HG03342 (cell line): ENCODE data around the gene DPPA3.
"Not testable (repeated sequence)": the region's sequence is repeated elsewhere in the genome, so short reads cannot be mapped to it uniquely, and the experiment has no call there.

ENCODE experiments used
- ATAC-seq: cut with Tn5 transposase; IDR thresholded peaks from one replicate; pipeline ENCODE4 v1.9.1; 2021; ENCODE audit warnings: mild to moderate bottlenecking, moderate library complexity; ENCODE audit not compliant: unreplicated experiment

The DPPA3 gene

DNA sequence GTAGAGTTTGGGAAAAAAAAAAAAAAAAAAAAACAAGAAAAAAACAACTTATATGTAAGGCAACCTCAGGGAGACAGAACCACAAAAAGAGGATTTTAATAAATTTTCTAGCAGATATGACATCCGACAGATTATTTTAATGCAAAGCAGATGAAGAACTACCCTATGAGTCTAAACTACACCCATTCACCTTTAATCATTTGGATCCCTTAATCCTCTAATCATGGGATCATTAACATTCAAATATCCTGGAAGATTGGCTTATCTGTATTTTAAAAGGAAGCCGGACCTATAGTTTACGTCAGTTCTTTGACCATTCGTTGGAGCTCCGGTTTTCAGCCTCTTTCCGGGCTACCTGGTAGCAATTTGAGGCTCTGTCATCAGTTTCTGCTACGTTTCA lies at the start of gene DPPA3:
TSS of gene DPPA3 (plus strand) at position 301 of the 400 bp plus-strand sequence. CDS start 138 bp downstream, outside the sequence.
- ATAC-seq: no peak

DNA sequence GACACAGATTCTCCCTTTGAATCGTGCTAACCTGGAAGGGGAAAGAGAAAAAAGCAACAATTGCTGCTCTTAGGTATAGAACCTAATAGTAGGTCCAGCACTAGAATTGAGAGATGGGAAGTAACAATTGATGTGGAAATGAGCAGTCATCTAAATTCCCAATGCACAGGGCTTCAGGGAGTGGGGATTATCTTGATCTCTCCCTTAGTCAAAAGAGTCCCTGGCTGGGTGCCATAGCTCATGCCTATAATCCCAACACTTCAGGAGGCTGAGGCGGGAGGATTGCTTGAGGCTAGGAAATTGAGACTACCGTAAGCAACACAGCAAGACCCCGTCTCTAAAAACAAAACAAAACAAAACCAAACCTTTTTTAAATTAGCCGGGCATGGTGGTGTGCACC lies 49.5 kb upstream of the DPPA3 start:
- no peak for ATAC-seq

DNA sequence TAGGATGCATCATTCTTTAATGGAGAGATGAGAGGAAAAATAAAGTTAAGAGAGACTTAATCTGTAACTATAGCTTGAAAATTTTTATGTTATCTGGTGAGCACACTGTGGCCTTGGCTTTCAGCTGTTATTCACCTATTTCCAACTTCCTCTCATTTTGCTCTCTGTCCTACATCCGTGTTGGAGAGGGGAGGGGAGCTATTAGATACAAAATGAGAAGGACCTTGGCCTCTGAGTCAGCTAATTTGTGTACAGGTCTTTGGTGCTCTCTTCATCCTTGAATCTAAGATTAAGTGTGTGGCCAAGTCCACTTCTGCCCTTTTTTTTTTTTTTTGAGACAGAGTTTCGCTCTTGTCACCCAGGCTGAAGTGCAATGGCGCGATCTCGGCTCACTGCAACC lies 44.6 kb upstream of the DPPA3 start:
- no peak for ATAC-seq

DNA sequence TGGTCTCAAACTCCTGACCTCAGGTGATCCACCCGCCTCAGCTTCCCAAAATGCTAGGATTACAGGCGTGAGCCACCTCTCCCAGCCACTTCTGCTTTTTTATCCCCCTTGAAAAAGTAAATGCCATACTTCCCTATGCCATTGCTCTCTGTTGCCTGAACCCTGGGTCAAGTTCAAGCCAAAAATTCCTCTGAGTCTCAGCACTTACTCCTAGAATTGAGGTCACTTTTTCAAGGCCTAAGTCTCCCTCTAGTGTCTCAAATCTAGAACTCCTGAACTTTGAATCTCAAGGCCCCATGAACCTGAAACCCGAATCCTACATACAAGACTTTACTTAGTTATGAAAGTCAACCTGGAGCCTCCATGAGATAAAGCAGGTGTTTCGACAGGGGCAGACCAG lies 44.1 kb upstream of the DPPA3 start:
- no peak for ATAC-seq

DNA sequence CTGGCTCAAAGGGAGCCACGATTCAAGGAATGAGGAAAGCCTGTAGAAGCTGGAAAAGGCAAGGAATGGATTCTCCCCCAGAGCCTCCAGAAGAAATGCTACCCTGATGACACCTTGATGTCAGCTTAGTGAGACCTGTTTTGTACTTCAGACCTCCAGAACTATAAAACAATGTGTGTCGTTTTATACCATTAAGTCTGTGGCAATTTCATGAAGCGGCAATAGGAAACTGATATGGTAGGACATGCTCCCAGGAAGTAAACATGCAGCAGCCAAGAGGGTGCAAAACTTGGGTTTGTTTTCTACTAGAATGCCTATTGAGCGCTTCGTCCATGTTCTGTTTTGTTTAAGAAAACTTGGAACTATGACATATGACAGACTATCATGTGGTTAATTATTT lies 43.1 kb upstream of the DPPA3 start:
- no peak for ATAC-seq

DNA sequence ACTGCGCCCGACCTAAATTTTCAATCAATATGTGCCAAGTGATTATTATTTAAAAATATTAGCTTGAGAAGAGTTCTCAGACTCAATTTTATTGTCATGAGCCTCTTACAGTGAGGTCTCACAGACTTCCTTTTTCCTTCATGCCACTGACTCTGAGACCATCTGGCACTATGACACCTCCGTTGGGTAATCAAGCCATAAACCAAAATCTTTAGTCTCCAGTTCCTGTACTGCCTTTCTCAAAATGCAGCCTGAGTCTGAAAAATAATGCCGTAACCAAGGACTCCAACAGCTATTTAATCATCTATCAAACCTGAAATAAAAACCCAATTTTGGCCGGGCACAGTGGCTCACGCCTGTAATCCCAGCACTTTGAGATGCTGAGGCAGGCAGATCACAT lies 35.8 kb upstream of the DPPA3 start:
- ATAC-seq: not testable (repeated sequence)

DNA sequence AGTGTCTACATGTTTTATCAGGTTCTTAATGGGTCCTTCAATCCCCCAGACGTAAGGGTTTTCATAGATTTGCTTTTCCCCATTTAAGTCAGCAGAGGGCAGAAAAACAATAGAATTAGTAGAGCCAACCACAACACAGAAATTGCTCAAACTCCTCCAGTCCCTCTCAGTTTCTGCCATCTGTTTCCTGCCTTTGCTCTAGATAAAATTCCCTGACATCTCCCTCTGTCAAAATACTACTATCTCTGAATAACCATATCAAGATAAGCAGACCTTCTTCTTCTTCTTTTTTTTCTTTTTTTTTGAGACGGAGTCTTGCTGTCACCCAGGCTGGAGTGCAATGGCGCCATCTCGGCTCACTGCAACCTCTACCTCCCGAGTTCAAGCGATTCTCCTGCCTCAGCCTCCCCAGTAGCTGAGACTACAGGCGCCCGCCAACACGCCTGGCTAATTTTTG lies 33.8 kb upstream of the DPPA3 start:
- not testable (repeated sequence) for ATAC-seq

DNA sequence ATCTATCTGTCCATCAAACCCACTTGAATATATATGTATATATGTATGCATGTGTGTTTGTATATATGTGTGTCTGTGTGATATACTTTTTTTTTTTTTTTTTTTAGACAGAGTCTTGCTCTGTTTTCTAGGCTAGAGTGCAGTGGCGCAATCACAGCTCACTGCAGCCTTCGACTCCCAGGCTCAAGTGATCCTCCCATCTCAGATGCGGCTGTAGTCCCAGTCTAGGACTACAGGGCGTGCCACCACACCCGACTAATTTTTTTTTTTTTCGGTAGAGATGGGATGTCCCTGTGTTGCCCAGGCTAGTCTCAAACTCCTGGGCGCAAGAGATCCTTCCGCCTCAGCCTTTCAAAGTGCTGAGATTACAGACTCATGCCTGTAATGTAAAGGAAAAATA lies 32.5 kb upstream of the DPPA3 start:
- no peak for ATAC-seq

DNA sequence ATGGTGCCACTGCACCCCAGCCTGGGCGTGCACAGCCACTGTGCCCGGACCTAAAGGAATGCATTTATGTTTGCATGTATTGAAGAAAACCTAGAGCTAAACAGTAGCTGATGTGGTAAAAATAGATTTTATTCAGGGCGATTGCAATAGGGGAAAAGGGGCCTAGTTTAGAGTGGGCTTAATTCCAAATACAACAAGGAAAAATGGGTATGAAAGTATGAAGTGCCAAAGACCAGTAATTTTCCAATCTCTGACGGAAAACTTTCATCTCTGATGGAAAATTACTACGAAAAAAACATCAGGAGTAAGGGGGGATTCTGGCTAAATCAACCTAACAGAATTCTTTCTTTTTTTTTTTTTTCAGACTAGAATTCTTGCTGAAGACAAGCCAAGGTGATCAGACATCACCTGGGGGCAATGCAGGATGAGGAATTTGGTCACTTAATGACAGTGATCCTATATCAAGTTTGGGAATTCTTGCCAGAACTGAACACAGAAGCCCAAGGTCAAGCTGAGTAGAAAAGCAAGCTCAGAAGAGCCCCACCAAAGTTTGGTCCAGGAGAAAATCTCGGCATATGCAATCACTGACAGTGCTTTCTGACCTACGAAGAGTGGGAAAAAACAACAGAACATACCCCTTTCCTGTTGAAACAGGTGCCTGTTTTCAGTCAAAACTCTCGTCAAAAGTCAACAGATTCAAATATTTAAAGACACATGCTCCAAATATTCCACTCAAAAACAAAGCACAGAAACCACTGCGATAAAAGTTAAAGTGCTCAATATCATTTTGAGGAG lies 31.8 kb upstream of the DPPA3 start:
- no peak for ATAC-seq

DNA sequence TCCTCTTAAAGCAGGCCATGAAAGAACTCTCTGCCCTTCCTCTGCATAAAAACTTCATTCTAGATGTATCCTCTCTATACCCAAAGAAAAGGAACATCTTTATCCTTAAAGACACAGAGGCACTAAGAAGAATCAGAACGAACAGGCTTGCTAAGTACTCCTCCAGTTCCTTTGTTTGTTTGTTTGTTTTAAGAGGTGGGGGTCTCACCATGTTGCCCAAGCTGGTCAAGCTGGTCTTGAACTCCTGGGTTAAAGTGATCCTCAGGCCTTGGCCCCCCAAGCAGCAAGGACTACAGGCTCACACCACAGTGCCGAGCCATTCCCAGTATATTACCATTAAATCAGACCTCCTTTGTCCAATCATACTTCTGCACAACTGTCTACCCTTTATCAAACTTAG lies 29.7 kb upstream of the DPPA3 start:
- no peak for ATAC-seq

DNA sequence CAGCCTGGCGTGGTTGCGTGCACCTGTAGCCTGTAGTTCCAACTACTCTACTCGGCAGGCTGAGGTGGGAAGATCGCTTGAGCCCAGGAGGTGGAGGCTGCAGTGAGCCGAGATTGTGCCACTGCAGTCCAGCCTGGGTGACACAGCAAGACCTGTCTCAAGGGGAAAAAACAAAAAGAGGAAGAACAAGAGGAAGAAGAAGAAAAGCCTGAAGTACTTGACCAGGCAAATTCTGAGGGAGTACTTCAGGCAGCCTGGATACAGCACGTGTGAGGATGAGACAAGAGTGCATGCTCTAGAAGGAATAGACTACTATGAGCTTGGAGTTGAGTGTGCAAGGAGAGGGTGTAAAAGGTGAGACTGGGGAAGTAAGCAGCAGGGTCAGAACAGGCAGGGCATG lies 17.4 kb upstream of the DPPA3 start:
- no peak for ATAC-seq

DNA sequence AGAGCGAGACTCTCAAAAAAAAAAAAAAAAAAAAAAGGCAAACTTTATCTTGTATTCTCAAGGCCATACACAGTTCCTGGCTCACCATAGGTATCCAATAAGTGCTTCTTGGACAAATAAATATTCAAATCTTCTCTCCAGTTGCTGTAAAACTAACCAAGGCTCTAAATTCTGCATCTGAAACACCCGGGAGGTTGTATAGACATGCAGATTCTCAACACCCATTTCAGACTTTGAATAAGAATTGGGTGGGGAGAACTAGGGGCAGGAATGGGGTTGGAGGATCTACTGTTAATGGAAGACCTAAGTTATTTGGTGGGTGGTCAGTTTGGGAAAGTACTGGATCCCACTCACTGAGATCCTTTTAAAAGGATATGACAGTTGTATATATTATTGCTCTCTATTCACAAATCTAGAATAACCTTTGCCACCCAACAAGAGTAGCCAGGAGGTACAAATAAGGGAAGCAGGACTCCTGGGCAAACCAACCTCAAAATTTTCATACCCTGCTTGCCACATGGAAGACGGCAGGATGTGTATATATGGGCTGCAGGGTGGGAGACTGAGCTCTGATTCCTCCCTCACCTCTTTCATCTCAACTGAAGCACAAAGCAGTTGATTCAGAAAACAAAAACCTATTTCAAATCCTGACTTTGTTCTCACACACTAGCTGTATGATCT lies 16.5 kb upstream of the DPPA3 start:
- ATAC-seq: no peak

DNA sequence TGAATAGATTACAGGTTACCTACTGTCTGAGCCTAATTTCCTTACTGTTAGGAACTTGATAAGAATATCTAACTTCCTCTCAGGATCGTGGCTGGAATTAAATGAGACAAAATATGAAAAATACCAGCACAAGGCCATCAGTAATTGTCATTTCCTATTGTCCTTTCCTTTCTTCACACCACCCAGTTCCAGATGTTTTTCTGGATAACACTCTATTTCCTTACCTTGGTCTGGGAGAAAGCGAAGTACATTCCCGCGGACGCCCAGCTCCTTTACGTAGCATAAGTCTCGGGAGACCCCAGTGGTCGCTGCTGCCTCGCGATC lies 16.0 kb upstream of the DPPA3 start:
- no peak for ATAC-seq

DNA sequence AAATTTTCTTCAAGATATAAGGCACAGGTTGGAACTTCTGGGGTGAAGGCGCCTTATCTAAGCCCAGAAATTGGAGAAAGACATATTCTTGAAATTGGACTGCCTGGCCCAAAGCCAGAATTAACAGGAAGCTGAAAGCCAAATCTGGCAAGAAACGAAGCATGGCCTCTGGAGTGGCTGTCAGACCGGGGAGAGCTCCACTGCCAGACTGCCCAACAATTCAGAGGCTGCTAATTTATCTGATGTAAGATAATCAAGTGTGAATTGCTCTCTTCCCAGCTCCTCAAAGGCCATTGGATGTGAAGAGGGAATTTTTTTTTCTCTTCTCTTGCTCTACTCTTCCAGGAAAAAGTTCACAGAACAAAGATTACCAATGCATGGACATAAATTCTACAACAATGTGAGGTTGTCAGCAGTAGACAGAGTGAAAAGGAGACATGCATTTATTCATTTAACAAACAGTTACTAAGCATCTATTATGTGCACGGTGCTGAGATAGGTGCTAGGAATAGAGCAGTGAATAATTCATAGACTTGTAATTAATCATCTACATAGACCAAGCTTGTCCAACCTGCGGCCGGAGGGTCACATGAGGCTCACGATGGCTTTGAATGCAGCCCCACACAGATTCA lies 15.6 kb upstream of the DPPA3 start, which contains the start of gene GDF3:
TSS of gene GDF3 (minus strand) at position 210 of the 632 bp plus-strand sequence. CDS start at position 163, 47 bp downstream.
- ATAC-seq: no peak

DNA sequence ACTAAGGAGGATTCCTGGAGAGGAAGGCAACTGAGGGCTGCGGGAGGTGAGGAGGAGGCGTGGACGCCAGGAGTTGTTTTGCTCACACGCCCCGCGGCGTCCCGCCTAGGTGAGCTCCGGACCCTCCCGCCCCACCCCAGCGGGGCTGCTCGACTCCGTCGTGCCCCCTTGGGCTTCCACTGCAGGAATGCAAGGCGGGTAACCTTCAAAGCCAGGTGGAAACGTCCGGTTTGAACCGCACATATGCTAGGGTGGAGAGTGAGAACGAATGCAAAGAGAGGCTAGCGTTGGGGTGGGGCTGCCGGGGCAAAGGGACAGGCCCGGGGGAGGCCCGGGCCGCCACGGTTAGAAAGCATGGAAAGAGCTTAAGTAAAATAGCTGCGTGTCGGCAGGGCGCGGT lies 5.4 kb upstream of the DPPA3 start:
- ATAC-seq: no peak

DNA sequence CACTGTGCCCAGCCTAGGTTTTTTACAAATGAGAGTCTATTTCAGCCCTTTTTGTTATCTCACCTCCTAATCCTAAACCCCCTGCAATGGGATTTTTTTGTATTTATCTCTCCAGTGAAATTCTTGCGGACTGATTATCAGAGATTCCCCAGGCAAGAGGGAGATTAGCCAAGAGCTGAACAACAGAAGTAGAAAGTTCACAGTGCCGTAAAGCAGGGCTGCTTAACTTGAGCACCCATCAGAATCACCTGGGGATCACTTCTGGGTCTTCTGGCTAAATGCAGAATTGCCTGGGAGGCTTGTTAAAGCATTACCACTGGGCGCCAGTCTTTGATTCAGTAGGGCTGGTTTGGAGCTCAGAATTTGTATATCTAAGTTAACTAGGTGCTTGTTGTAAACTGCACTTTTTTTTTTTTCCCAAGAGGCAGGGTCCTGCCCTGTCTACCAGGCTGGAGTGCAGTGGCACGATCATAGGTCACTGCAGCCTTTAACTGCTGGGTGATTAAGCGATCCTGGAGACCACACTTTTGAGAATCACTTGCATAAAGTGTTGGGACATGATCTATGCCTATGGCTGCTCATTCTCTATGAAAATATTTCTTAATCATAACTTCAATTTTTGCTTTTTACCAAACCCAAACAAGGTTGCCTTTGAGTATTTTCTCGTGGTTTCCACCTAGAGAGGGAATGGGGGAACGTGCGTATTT lies 1.1 kb upstream of the DPPA3 start:
- no peak for ATAC-seq

DNA sequence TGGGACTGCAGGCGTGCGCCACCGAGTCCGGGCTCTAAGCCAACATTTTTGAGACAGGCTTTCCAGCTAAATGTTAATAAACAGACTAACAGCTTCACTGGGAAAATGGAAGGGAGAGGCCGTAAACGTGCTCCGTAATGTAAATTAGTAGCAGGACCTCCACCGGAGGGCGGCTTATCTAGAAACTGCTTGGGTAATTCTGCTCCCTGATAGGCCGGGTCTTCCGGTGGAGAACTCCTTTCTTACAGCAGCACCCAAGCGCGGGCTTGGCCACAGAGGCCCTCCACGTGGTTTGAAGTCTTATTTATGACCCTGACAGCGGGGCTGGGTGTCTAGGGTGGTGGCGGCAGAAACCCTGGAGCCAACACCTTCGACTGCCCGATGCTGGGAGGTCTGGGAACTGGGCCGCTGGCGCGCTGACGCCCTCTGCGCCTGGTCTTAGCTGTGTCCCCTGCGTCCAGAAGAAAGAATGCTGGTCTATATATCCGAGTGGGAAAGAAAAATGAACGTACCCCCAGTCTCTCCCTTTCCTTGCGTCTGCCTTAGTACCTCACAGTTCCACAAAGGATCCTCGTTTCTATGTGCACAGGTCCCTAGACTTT lies 1.7 kb downstream of the DPPA3 start:
- ATAC-seq: no peak

DNA sequence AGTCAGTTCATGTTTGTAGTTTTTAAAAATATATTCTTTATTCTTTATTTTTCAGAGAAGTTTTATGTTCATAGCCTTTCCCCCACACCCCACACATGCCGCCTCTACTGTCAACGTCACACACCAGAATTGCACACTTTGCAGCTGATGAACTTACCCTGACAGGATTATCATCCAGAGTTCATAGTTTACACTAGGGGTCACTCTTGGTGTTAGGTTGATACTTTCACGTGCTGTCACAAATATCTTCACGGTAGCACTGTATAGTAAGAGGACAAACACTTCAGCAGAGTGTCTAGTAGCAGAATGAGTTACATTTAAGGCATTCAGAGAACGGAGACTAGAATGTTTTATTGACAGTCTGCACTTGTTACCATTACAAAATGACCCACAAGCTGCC lies 5.1 kb downstream of the DPPA3 start:
- no peak for ATAC-seq

DNA sequence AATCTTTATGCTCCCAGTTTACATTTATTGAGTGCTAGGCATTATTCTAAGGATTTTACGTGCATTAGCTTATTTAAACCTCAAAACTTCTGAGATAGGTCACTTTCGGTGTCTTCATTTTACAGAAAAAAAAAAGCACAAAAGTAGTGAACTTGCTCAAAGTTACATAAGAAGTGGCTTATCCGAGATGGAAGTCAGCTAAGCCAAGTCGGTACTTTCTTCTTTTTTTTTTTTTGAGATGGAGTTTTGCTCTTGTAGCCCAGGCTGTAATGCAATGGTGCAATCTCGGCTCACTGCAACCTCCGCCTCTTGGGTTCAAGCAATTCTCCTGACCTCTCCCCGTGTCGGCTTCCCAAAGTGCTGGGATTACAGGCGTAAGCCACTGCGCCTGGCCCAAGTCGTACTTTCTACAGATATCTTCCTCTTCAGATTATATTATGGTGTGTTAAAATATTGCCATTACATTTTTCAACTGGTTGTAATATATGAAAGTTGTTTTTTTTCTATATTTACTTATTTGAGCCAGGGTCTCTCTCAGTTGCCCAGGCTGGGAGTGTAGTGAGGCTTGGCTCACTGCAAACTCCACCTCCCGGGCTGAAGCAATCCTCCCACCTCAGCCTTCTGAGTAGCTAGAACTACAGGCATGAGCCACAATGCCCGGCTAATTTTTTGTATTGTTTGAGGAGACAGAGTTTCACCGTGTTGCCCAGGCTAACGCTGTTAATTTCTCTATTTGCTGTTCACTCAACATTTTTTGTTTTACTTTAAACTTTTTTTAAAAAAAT lies 8.9 kb downstream of the DPPA3 start:
- ATAC-seq: no peak

DNA sequence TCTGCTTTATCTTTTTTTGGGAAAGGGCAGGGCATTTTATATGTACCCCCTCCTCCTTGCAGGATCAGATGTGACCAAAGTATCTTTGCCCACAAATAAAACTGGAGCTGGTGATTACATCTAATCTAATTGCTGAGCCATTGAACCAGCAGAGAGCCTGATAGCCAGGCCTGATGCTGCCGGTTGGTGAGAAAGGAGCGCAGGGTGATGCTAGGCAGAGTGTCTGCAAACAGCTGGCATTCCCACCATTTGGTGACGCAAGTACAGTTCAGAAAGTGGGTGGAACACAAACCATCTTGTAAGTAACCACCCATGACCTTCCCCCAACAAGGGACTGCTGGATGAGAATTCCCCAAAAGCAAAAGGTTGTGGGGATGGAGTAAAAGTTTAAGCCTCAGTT lies 12.7 kb downstream of the DPPA3 start:
- ATAC-seq: no peak
